Activated CD8-positive, alpha-beta T cell treated with anti-CD3 and anti-CD28 coated beads for 36 hours (primary cell): ENCODE measurements around the gene STK4. TPM values are rescaled to one million over a fixed set of nuclear protein-coding genes. Genes with fewer than 3 reads are reported as not detected.

ENCODE experiments used
- ATAC-seq: fragments of 200-7000 bp; cut with Tn5 transposase; one replicate; pipeline ENCODE4 v1.10.0; 2021; ENCODE audit warnings: mild to moderate bottlenecking, moderate library complexity
- CTCF ChIA-PET: fragments of 350-600 bp; sonication (Branson Sonifier 250); formaldehyde crosslinking; loops from one replicate; lab custom pipeline; 2021; ENCODE audit warnings: antibody characterized with exemption; lab: Charles Lee
- POLR2A ChIA-PET: fragments of 350-600 bp; sonication (Branson Sonifier 250); formaldehyde crosslinking; loops from one replicate; lab custom pipeline; 2021; ENCODE audit warnings: antibody characterized with exemption; lab: Charles Lee
- DNase-seq: peaks from one replicate; pipeline ENCODE4 v3.0.0-alpha.2; 2020
- H3K27ac Mint-ChIP-seq: one replicate; pipeline ENCODE4 v1.8.0; 2021; ENCODE audit warnings: mild to moderate bottlenecking, mixed read lengths
- H3K27me3 Mint-ChIP-seq: one replicate; pipeline ENCODE4 v1.8.0; 2021; ENCODE audit warnings: mixed read lengths
- H3K36me3 Mint-ChIP-seq: one replicate; pipeline ENCODE4 v1.8.0; 2021; ENCODE audit warnings: low read depth, mixed read lengths
- H3K4me1 Mint-ChIP-seq: one replicate; pipeline ENCODE4 v1.8.0; 2021; ENCODE audit warnings: low read depth, mixed read lengths
- H3K4me3 Mint-ChIP-seq: one replicate; pipeline ENCODE4 v1.8.0; 2021; ENCODE audit warnings: mild to moderate bottlenecking, moderate library complexity, mixed read lengths
- H3K9me3 Mint-ChIP-seq: one replicate; pipeline ENCODE4 v1.8.0; 2021; ENCODE audit warnings: mixed read lengths
- CTCF ChIP-seq: fragments of 200-600 bp; IDR thresholded peaks from one replicate; pipeline ENCODE4 v1.8.0; 2022; ENCODE audit warnings: antibody characterized with exemption, mild to moderate bottlenecking
- intact Hi-C: fragments of 100-400 bp; cut with micrococcal nuclease; formaldehyde crosslinking; loops from one replicate; pipeline ENCODE4 v1.10.0; 2022
- total RNA-seq, 2 experiments: library from RNA; stranded (reverse); gene quantifications; one replicate each; pipeline ENCODE4 v1.2.3, GENCODE V29; 2021

STK4 gene
- total RNA-seq, 2 experiments from 2014 or later = 154 to 165 TPM

GRCh38 chr20:45100563-45101245 is 134.4 kb downstream of the STK4 start, which contains the start of gene KCNS1:
KCNS1 (minus strand) TSS chr20:45101127; CDS start chr20:45099236, 1,891 bp downstream.
- peaks cover 49% of the 10 kb centered on the region for H3K27me3 Mint-ChIP-seq
- ATAC-seq (no peak), DNase-seq (no peak)
- no peak within 1 kb of the TSS for H3K4me3 Mint-ChIP-seq
- H3K9me3 Mint-ChIP-seq = no peaks in the 10 kb centered on the region
- intact Hi-C loops = no loop called here
- POLR2A ChIA-PET = interaction anchor here (1.0 kb wide), 1 partner anchor 193 kb away, joined by 3 read pairs; no protein-coding TSS in a partner anchor
- no peak for TF ChIP-seq CTCF
- no peaks in the 10 kb centered on the region for H3K36me3 Mint-ChIP-seq
- H3K27ac Mint-ChIP-seq = no peak within 1 kb of the TSS
- peaks cover 15% of the 10 kb centered on the region for H3K4me1 Mint-ChIP-seq
- CTCF ChIA-PET = interaction anchor here (1.1 to 3.9 kb wide), 6 partner anchors 11 to 218 kb away, joined by 3 to 36 read pairs (median 4); no protein-coding TSS in a partner anchor

DNA sequence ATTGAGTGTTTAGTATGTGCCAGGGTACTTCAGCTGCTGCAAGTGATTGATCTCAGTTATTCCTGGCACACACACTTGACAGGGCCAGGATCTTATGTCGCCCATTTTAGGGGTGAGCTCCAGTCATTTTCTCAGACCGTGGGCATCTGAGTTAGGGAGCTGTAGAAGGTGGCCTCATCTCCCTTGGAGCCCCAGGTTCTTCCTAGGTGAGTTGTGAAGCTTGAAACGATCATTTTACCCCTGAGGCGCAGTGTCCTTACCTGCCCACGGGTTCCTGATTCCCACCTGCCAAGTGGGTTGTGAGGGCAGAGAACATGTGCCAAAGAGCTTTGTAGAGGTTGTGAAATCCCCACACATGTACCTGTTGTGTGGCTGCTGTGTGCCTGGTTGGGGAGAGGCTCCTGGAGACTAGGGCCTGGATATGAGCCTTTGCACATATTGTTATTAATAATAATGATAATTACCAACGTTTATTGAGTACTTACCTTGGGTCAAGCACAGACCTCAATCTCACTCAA is 135.1 kb downstream of the STK4 start:
- no peaks in the 10 kb centered on the region for H3K9me3 Mint-ChIP-seq
- intact Hi-C loops = no loop called here
- H3K27ac Mint-ChIP-seq = no peak overlapping the region
- H3K4me1 Mint-ChIP-seq = peaks cover 13% of the 10 kb centered on the region
- H3K27me3 Mint-ChIP-seq = peaks cover 49% of the 10 kb centered on the region
- H3K4me3 Mint-ChIP-seq = no peak overlapping the region
- no peaks in the 10 kb centered on the region for H3K36me3 Mint-ChIP-seq
- DNase-seq = no peak
- ChIA-PET CTCF (interaction anchor here (0.7 to 3.9 kb wide), 4 partner anchors 11 to 272 kb away, joined by 3 to 36 read pairs (median 3); no protein-coding TSS in a partner anchor), POLR2A (no interaction called here)
- no peak for TF ChIP-seq CTCF
- ATAC-seq = no peak

- Mint-ChIP-seq H3K27ac (no peak overlapping the region), H3K27me3 (peaks cover 40% of the 10 kb centered on the region), H3K9me3 (no peaks in the 10 kb centered on the region), H3K4me1 (peaks cover 9% of the 10 kb centered on the region), H3K4me3 (no peak overlapping the region), H3K36me3 (no peaks in the 10 kb centered on the region)
- TF ChIP-seq CTCF = no peak
- intact Hi-C loops = no loop called here
- CTCF ChIA-PET = interaction anchor here (0.7 to 3.9 kb wide), 6 partner anchors 9 to 668 kb away, joined by 3 to 36 read pairs (median 4); no protein-coding TSS in a partner anchor
- no peak for DNase-seq
- no peak for ATAC-seq
- POLR2A ChIA-PET = interaction anchor here (1.7 kb wide), 1 partner anchor 54 kb away, joined by 6 read pairs; no protein-coding TSS in a partner anchor
These were observed 136.8 kb downstream of the STK4 start for GRCh38 chr20:45103072-45103471.

- intact Hi-C loops = no loop called here
- Mint-ChIP-seq H3K9me3 (no peaks in the 10 kb centered on the region), H3K27me3 (peaks cover 25% of the 10 kb centered on the region), H3K27ac (no peak overlapping the region), H3K36me3 (no peaks in the 10 kb centered on the region), H3K4me3 (no peak overlapping the region), H3K4me1 (peaks cover 7% of the 10 kb centered on the region)
- ChIA-PET CTCF (interaction anchor here (0.8 to 10.4 kb wide), 4 partner anchors 7 to 62 kb away, joined by 3 to 117 read pairs (median 9); no protein-coding TSS in a partner anchor), POLR2A (interaction anchor here (0.8 to 0.9 kb wide), 2 partner anchors 11 kb away, joined by 3 read pairs; no protein-coding TSS in a partner anchor)
- TF ChIP-seq CTCF = no peak
- no peak for DNase-seq
- ATAC-seq = no peak
These were observed 138.5 kb downstream of the STK4 start for GRCh38 chr20:45104786-45105185.
